PFSK-1 (cell line): ENCODE results near the gene DHX35.

ENCODE experiments used
- FOXP2 ChIP-seq: optimal IDR thresholded peaks from 2 replicates; pipeline ENCODE3; 2011; ENCODE audit warnings: borderline replicate concordance, control low read depth, inconsistent platforms; ENCODE audit not compliant: insufficient read depth; ENCODE audit errors: extremely low read length, extremely low read depth
- POLR2AphosphoS5 ChIP-seq: IDR thresholded peaks from 2 replicates; pipeline ENCODE4 v1.6.1; 2012; ENCODE audit warnings: low read depth, mild to moderate bottlenecking, control low read depth, low read length, moderate library complexity
- SIN3A ChIP-seq: IDR thresholded peaks from 2 replicates; pipeline ENCODE4 v1.6.1; 2012; ENCODE audit warnings: mild to moderate bottlenecking, low read length, moderate library complexity, borderline replicate concordance; ENCODE audit not compliant: insufficient read depth
- TAF1 ChIP-seq: IDR thresholded peaks from 2 replicates; pipeline ENCODE4 v1.6.1; 2012; ENCODE audit warnings: low read length, control low read depth, borderline replicate concordance; ENCODE audit not compliant: insufficient read depth
- TF ChIP-seq, protein P1 (sequence below), 2 experiments: IDR thresholded peaks; 2 replicates each; pipeline versions ENCODE4 v1.6.1 to v1.8.0; 2011 to 2012; ENCODE audit warnings: low read depth in 2 of 2, low read length in 2 of 2, control low read depth in 1 of 2, inconsistent platforms in 1 of 2, mild to moderate bottlenecking in 1 of 2, moderate library complexity in 1 of 2; ENCODE audit not compliant: insufficient read depth in 1 of 2

DNA sequence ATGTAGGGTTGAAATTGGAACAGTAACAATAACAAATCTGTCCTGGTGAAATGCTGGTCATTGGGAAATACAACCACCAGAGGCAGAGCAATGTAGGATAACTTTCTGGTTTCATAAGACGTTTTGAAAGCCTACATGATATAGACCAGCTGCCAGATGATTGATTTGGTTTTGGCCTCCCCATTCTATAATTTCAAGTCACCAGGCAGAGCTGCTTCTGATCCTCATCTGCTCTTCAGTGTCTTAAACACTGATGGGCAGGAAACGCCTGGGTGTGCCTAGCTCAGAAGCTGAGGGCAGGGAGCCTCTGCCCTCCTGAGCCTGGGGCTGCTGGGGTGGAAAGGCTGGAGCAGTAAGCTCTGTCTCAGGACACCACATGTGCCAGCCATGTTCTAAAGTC lies 24.5 kb downstream of the DHX35 start:
- TF ChIP-seq, protein P1, sequence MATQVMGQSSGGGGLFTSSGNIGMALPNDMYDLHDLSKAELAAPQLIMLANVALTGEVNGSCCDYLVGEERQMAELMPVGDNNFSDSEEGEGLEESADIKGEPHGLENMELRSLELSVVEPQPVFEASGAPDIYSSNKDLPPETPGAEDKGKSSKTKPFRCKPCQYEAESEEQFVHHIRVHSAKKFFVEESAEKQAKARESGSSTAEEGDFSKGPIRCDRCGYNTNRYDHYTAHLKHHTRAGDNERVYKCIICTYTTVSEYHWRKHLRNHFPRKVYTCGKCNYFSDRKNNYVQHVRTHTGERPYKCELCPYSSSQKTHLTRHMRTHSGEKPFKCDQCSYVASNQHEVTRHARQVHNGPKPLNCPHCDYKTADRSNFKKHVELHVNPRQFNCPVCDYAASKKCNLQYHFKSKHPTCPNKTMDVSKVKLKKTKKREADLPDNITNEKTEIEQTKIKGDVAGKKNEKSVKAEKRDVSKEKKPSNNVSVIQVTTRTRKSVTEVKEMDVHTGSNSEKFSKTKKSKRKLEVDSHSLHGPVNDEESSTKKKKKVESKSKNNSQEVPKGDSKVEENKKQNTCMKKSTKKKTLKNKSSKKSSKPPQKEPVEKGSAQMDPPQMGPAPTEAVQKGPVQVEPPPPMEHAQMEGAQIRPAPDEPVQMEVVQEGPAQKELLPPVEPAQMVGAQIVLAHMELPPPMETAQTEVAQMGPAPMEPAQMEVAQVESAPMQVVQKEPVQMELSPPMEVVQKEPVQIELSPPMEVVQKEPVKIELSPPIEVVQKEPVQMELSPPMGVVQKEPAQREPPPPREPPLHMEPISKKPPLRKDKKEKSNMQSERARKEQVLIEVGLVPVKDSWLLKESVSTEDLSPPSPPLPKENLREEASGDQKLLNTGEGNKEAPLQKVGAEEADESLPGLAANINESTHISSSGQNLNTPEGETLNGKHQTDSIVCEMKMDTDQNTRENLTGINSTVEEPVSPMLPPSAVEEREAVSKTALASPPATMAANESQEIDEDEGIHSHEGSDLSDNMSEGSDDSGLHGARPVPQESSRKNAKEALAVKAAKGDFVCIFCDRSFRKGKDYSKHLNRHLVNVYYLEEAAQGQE (IDR thresholded peaks at IDR 0.05; ENCODE audit: insufficient read depth in 1 of 2, low read depth in 2 of 2, low read length in 2 of 2), result no peak
- TF ChIP-seq POLR2AphosphoS5, result no peak
- no peak for TF ChIP-seq SIN3A
- no peak for TF ChIP-seq TAF1
- TF ChIP-seq FOXP2, result no peak
